LNCAP (cell line): ENCODE data around the gene ANKRD50.

Experiments used
- TF ChIP-seq, protein P1 (sequence below): fragments of 450-650 bp; IDR thresholded peaks from 2 replicates; pipeline ENCODE4 v1.5.1; 2017; ENCODE audit warnings: mild to moderate bottlenecking

The ANKRD50 gene

DNA sequence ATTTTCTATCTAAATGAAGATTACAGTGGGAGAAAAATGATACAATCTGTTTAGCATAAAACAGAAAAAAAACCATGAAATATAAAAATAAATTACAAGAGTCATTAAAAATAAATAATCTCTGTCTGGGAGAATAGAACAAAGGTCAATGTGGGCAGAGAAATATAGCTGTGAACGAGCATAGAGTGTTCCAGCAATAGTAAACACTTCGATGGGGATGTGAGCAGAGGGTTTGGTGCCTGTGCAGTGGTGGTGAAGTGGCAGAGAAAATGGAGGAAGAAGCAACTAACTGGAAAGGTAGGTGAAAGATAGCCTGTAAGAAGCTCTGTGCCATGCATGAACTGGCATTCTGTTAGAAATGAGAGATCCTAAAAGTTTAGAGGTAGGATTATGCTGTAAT lies 64.9 kb downstream of the ANKRD50 start:
- TF ChIP-seq, protein P1, sequence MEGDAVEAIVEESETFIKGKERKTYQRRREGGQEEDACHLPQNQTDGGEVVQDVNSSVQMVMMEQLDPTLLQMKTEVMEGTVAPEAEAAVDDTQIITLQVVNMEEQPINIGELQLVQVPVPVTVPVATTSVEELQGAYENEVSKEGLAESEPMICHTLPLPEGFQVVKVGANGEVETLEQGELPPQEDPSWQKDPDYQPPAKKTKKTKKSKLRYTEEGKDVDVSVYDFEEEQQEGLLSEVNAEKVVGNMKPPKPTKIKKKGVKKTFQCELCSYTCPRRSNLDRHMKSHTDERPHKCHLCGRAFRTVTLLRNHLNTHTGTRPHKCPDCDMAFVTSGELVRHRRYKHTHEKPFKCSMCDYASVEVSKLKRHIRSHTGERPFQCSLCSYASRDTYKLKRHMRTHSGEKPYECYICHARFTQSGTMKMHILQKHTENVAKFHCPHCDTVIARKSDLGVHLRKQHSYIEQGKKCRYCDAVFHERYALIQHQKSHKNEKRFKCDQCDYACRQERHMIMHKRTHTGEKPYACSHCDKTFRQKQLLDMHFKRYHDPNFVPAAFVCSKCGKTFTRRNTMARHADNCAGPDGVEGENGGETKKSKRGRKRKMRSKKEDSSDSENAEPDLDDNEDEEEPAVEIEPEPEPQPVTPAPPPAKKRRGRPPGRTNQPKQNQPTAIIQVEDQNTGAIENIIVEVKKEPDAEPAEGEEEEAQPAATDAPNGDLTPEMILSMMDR = no peak

DNA sequence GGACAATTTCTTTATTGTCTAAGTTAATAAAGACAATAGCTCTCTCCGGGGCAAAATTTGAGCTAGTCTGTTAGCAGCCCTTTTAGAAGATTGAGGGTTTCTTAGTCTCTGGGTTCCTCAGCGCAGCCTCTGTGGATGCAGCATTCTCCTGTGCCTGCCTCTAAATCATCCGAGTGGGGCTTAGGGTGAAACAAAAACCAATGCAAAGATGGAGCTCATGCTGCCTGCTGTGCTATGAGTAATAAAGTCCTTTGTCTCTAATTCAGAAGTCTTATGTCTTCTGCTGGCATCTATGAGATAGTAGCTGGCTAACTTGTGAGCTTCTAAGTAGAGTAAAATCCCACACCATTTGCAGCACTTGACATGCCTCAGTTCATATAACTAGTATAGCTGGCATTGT lies 67.9 kb downstream of the ANKRD50 start:
- TF ChIP-seq, protein P1 = no peak

DNA sequence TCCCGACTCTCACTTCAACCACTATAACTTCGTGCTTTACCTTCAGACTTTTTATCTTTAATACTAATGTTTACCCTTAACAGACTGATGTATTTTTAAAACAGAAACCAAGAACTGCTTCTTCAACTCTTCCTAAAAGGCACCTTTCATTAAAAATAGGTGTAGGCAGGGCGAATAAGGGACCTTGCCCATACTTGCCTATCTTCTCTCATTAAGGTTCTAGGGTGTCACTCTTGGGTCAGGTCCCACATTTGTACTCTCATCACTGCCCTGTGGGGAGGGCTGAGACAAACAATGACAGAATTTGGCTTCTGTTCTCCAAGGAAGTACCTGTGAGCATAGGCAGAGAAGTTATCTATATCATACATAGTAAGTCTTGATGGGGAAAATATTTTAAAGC lies 69.7 kb downstream of the ANKRD50 start:
- TF ChIP-seq, protein P1 = no peak

DNA sequence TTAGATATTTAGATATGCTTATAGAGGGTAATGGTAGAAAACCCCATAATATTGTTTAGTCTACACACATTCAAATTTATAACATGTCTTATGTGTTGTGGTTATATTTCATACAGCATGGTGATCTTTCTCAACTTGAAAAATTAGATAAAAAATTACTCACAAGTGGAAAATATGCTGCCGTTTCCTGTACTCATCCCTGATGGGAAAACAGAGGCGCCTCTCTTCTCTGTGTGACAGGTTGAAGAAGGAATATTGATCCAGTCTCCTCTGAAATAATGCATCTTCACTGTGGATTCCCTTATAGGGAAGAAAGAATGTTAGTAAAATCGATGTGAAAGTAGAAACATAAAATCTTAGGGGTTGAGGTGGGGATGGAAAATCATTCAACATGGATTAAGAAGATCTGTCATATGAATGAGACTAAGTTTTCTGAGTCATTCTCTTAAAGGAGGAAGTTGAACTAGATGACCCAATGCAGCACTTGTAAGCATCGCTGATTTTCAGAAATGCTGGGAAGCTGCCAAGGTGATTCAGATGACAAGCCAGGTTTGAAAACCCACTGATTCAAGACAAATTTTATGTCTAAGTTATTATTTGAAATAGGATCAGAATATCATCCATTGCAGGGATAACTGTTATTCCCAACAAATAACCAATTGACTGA lies 70.7 kb downstream of the ANKRD50 start:
- TF ChIP-seq, protein P1 = no peak

DNA sequence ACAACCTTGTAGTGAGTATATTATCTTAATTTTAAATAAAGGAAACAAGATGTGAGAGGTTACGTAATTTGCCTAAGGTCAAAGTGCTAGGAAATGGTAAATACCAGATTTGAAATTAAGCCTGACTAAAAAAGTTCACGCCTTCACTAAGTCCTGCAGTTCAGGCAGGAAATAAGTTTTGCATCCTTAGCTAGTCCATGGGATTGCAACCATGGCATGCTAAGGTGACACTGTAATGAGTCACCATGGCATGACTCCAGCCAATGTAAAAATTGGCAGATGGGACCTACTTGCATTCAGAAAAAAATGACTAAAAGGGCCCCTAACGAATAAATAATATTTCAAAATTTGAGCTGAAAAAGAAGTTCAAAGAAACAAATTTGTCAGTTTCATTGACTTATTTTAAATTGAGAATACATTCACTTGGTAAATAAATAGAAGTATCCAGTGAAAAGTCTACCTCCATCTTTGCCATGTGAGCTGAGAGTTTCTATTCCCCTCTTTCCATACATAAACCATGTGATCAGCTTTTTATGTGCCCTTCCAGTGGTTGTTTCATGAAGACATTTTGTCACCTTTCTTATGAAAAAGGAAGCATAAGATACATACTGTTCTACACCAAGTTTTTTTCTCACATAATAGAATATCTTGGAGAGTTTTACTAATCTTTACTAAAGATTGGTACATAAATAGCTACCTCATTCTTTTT lies 72.4 kb downstream of the ANKRD50 start:
- TF ChIP-seq, protein P1 = no peak

DNA sequence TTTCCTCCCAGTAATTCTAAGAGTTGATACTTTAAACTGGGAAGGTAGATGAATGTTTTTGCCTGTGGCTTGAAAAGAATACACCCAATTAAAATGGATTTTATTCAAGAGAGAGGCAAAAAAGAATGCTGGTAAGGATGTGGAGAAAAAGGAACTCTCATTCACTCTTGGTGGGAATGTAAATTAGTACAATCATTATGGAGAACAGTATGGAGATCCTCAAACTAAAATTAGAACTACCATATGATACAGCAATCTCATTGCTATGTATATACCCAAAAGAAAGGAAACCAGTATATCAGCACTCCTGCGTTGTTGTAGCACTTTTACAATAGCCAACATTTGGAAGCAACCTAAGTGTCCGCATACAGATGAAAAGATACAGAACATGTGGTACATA lies 75.2 kb downstream of the ANKRD50 start:
- TF ChIP-seq, protein P1 = no peak

DNA sequence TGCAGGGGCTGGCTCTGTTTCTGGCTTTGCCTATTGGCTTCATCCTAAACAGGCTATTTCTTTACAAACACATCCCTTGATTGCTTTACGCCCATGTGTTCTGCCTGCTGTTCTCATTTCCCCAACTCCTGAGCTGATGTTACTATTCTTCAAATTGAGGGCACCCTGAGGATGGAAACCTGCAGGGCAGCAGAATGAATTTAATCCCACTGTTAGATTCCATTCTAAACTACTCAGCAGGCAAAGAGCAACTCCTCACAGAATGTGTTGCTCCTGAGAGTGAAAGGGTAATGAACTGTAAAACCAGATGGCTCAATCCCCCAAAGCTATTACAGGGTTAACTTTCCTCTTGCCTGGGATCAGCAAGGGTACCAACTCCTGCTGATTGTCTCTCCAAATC lies 75.7 kb downstream of the ANKRD50 start:
- TF ChIP-seq, protein P1 = no peak
